HepG2 (cell line): ENCODE measurements around the gene SPRED2. TPM values are rescaled to one million over a fixed set of nuclear protein-coding genes. Genes with fewer than 3 reads are reported as not detected.

Source experiments
- ATAC-seq: fragments of 200-7000 bp; cut with Tn5 transposase; 3 replicates; pipeline ENCODE4 v1.9.1; 2020; ENCODE audit warnings: mild to moderate bottlenecking, moderate library complexity
- BruUV-seq: library from RNA; stranded (reverse); fragments of 400-500 nt; replicated peaks from 2 replicates; lab custom pipeline; 2021; lab: Mats Ljungman, UMichigan
- CTCF ChIA-PET: fragments of 300-600 bp; formaldehyde crosslinking; extraction: SDS; loops from one replicate; lab custom pipeline; 2021; ENCODE audit warnings: low total read pairs, inconsistent platforms, low intra/inter-chr PET ratio; lab: Yijun Ruan, JAX
- POLR2A ChIA-PET: fragments of 350-600 bp; sonication (Branson Sonifier 250); formaldehyde crosslinking; loops from one replicate; lab custom pipeline; 2020; ENCODE audit warnings: antibody characterized with exemption, inconsistent platforms; lab: Yijun Ruan, JAX
- DNase-seq: peaks from one replicate; pipeline ENCODE4 v3.0.0-alpha.2; 2015; ENCODE audit warnings: low spot score
- FAIRE-seq: peaks from 3 replicates; lab custom pipeline; 2011; peaks lifted over from hg19 to GRCh38; lab: Jason Lieb, UNC
- H2AFZ ChIP-seq: one replicate; pipeline ENCODE4 v1.6.1; 2011; ENCODE audit warnings: low read length, inconsistent platforms
- H3K27ac ChIP-seq: fragments of 300-600 bp; 3 replicates; pipeline ENCODE4 v1.8.0; 2011; ENCODE audit warnings: mixed run types, mild to moderate bottlenecking, mixed read lengths, low read length, inconsistent platforms; ENCODE audit not compliant: insufficient read depth; ENCODE audit errors: extremely low read length
- H3K27me3 ChIP-seq, 2 experiments: fragments of 200-600 bp in 1 of 2; 2 replicates in 1 of 2; 3 replicates in 1 of 2; pipeline versions ENCODE4 v1.6.0 to v1.8.0; 2011; ENCODE audit warnings: low read length in 2 of 2, mild to moderate bottlenecking in 2 of 2, moderate library complexity in 2 of 2, inconsistent platforms in 1 of 2; ENCODE audit not compliant: insufficient read depth in 2 of 2, control insufficient read depth in 1 of 2
- H3K36me3 ChIP-seq, 2 experiments: fragments of 200-600 bp in 1 of 2; replicated peaks in 1 of 2; 2 replicates in 1 of 2; 3 replicates in 1 of 2; pipeline versions ENCODE4 v1.5.1 to v1.8.0; 2011; ENCODE audit warnings: low read length in 2 of 2, inconsistent platforms in 1 of 2; ENCODE audit not compliant: insufficient read depth in 2 of 2, control insufficient read depth in 1 of 2
- H3K4me1 ChIP-seq: 2 replicates; pipeline ENCODE4 v1.5.1; 2012; ENCODE audit warnings: low read length, inconsistent platforms; ENCODE audit not compliant: insufficient read depth
- H3K4me2 ChIP-seq: 2 replicates; pipeline ENCODE4 v1.6.0; 2011; ENCODE audit warnings: low read depth, low read length, inconsistent platforms
- H3K4me3 ChIP-seq, 3 experiments: fragments of 200-600 bp in 1 of 3; sonication (generic), shearing (Covaris generic) in 1 of 3; replicated peaks in 1 of 3; 2 replicates each; pipeline ENCODE4 v1.5.1; 2011 to 2016; ENCODE audit warnings: low read length in 3 of 3, inconsistent platforms in 2 of 3, low read depth in 2 of 3, mild to moderate bottlenecking in 2 of 3, control low read depth in 1 of 3, mixed read lengths in 1 of 3; ENCODE audit not compliant: insufficient read depth in 1 of 3
- H3K79me2 ChIP-seq: one replicate; pipeline ENCODE4 v1.6.1; 2011; ENCODE audit warnings: low read length, inconsistent platforms; ENCODE audit not compliant: insufficient read depth
- H3K9ac ChIP-seq: 2 replicates; pipeline ENCODE4 v1.6.0; 2011; ENCODE audit warnings: mild to moderate bottlenecking, low read depth, low read length, inconsistent platforms; ENCODE audit not compliant: insufficient read depth
- H3K9me3 ChIP-seq: 2 replicates; pipeline ENCODE4 v1.5.1; 2012; ENCODE audit warnings: mild to moderate bottlenecking, low read length
- H4K20me1 ChIP-seq: 2 replicates; pipeline ENCODE4 v1.6.0; 2011; ENCODE audit warnings: inconsistent platforms, mild to moderate bottlenecking, low read length, moderate library complexity; ENCODE audit not compliant: insufficient read depth
- HES4 ChIP-seq: sonication (generic); formaldehyde crosslinking; IDR thresholded peaks from 2 replicates; pipeline ENCODE4 v1.9.0; 2021; ENCODE audit warnings: mild to moderate bottlenecking, missing genetic modification reagents, borderline replicate concordance
- KDM1A ChIP-seq: IDR thresholded peaks from 2 replicates; pipeline ENCODE4 v1.6.1; 2016; ENCODE audit warnings: missing compliant biosample characterization
- KDM2A ChIP-seq: sonication (generic); formaldehyde crosslinking; IDR thresholded peaks from 2 replicates; pipeline ENCODE4 v1.4.0; 2020; ENCODE audit warnings: low read depth, missing genetic modification reagents, borderline replicate concordance
- MXI1 ChIP-seq: IDR thresholded peaks from 3 replicates; pipeline ENCODE4 v1.6.1; 2012; ENCODE audit warnings: low read depth, low read length, inconsistent platforms, borderline replicate concordance
- PAXIP1 ChIP-seq: sonication (generic); formaldehyde crosslinking; conservative IDR thresholded peaks from 2 replicates; pipeline ENCODE4 v1.4.0; 2020; ENCODE audit warnings: mild to moderate bottlenecking, missing genetic modification reagents, moderate library complexity
- SSRP1 ChIP-seq: IDR thresholded peaks from 2 replicates; pipeline ENCODE4 v1.6.1; 2016; ENCODE audit warnings: control low read depth
- TEAD2 ChIP-seq: sonication (generic); formaldehyde crosslinking; IDR thresholded peaks from 2 replicates; pipeline ENCODE4 v1.9.0; 2021; ENCODE audit warnings: missing genetic modification reagents
- TRAFD1 ChIP-seq: sonication (generic); formaldehyde crosslinking; IDR thresholded peaks from 2 replicates; pipeline ENCODE4 v1.5.1; 2020; ENCODE audit warnings: missing genetic modification reagents, mild to moderate bottlenecking, borderline replicate concordance
- ZNF253 ChIP-seq: sonication (generic); formaldehyde crosslinking; IDR thresholded peaks from 2 replicates; pipeline ENCODE4 v1.8.0; 2022; ENCODE audit warnings: mild to moderate bottlenecking, missing genetic modification reagents, borderline replicate concordance
- ZNF501 ChIP-seq: sonication (generic); formaldehyde crosslinking; IDR thresholded peaks from 2 replicates; pipeline ENCODE4 v1.5.1; 2020; ENCODE audit warnings: mild to moderate bottlenecking, moderate library complexity, missing genetic modification reagents
- ZNF609 ChIP-seq: sonication (generic); formaldehyde crosslinking; IDR thresholded peaks from 2 replicates; pipeline ENCODE4 v1.4.0; 2020; ENCODE audit warnings: mild to moderate bottlenecking, missing genetic modification reagents, borderline replicate concordance
- ZNF616 ChIP-seq: sonication (generic); formaldehyde crosslinking; IDR thresholded peaks from 2 replicates; pipeline ENCODE4 v1.5.0; 2020; ENCODE audit warnings: low read depth, mild to moderate bottlenecking, missing genetic modification reagents
- ZNF772 ChIP-seq: sonication (generic); formaldehyde crosslinking; IDR thresholded peaks from 2 replicates; pipeline ENCODE4 v1.5.0; 2020; ENCODE audit warnings: mild to moderate bottlenecking, missing genetic modification reagents
- WGBS: methylation state at CpG from one replicate; pipeline ENCODE4 v1.1.6; 2017; ENCODE audit warnings: low lambda C conversion rate; 5-methylcytosine and 5-hydroxymethylcytosine counted together
- in situ Hi-C: cut with HindIII; loops from 2 replicates; pipeline ENCODE4 v1.10.0; 2017; ENCODE audit warnings: low pct_unique_long_range_greater_than_20kb; ENCODE audit not compliant: extremely low pct_ligation_motif_present
- intact Hi-C: fragments of 100-400 bp; cut with micrococcal nuclease; formaldehyde crosslinking; loops from one replicate; pipeline ENCODE4 v1.10.0; 2022; ENCODE audit not compliant: unreplicated experiment
- polyA plus RNA-seq, 8 experiments: library from polyadenylated mRNA; depleted of rRNA in 3 of 8; stranded (reverse) in 7 of 8; unstranded in 1 of 8; fragments of >200 nt; fragmentation: Illumina TruSeq in 4 of 8; extraction: Trizol in 4 of 8; gene quantifications; 2 replicates each; pipeline versions ENCODE4 v1.2.1 to v1.2.3, GENCODE V29; 2011 to 2016; ENCODE audit warnings: low read depth in 4 of 8, missing spikeins in 1 of 8, mixed read lengths in 1 of 8; ENCODE audit not compliant: insufficient read depth in 1 of 8
- total RNA-seq, 5 experiments: library from RNA; depleted of rRNA; stranded (reverse); fragments of >200 nt; fragmentation: Illumina TruSeq; extraction: Trizol; gene quantifications; 2 replicates each; pipeline ENCODE4 v1.2.3, GENCODE V29; 2016; ENCODE audit warnings: low read depth in 1 of 5

SPRED2 gene
- total and polyA plus RNA-seq, 2 of the 13 experiments (the other 11 are each of a cell fraction or from before 2014, with no cell fraction given) = 13.0 to 37.0 TPM

GRCh38 chr2:65311596-65311995, 120.8 kb downstream of the SPRED2 start:
- no peak overlapping the region for H3K4me2 ChIP-seq
- ChIA-PET POLR2A (interaction anchor here (1.1 kb wide), 1 partner anchor 10 kb away, joined by 5 read pairs; no protein-coding TSS in a partner anchor), CTCF (no interaction called here)
- H4K20me1 ChIP-seq = peaks cover 4% of the 10 kb centered on the region; the same call in 1 of the 2 replicates
- intact Hi-C loops (no loop called here), in situ Hi-C loops (no loop called here)
- no peak overlapping the region for H3K9ac ChIP-seq
- FAIRE-seq (no peak), ATAC-seq (no peak), DNase-seq (no peak)
- no peaks in the 10 kb centered on the region for H3K27me3 ChIP-seq
- TF ChIP-seq KDM2A (CRISPR knock-in tag) (no peak), TEAD2 (CRISPR knock-in tag) (no peak), MXI1 (no peak), ZNF501 (CRISPR knock-in tag) (no peak), KDM1A (CRISPR knock-in tag) (no peak), ZNF609 (no peak), ZNF616 (CRISPR knock-in tag) (no peak), PAXIP1 (CRISPR knock-in tag) (no peak), ZNF772 (CRISPR knock-in tag) (no peak), SSRP1 (CRISPR knock-in tag) (no peak), HES4 (CRISPR knock-in tag) (no peak), TRAFD1 (no peak), ZNF253 (no peak)
- no peak overlapping the region for H3K27ac ChIP-seq
- H3K36me3 ChIP-seq = peaks cover 40 to 74% of the 10 kb centered on the region in 2 experiments
- no peaks in the 10 kb centered on the region for H3K9me3 ChIP-seq
- no peak overlapping the region for H3K4me3 ChIP-seq
- 94% methylated on average over 7 of the region's 7 CpGs for WGBS
- no peaks in the 10 kb centered on the region for H3K4me1 ChIP-seq
- BruUV-seq = no TSS peak
- H2AFZ ChIP-seq = no peak overlapping the region
- H3K79me2 ChIP-seq = no peaks in the 10 kb centered on the region
